ENCODE data around the gene POP4.

GRCh38 chr19:29593869-29594268, 12.2 kb upstream of the POP4 start:
- TF ChIP-seq POLR2A (IDR thresholded peaks at IDR 0.05) (no peak), CTCF (IDR thresholded peaks at IDR 0.05) (no peak)
